ENCODE data around the gene FATE1.
"Not testable (repeated sequence)": the region's sequence is repeated elsewhere in the genome, so short reads cannot be mapped to it uniquely, and the experiment has no call there.

Gene FATE1, protein sequence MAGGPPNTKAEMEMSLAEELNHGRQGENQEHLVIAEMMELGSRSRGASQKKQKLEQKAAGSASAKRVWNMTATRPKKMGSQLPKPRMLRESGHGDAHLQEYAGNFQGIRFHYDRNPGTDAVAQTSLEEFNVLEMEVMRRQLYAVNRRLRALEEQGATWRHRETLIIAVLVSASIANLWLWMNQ

DNA sequence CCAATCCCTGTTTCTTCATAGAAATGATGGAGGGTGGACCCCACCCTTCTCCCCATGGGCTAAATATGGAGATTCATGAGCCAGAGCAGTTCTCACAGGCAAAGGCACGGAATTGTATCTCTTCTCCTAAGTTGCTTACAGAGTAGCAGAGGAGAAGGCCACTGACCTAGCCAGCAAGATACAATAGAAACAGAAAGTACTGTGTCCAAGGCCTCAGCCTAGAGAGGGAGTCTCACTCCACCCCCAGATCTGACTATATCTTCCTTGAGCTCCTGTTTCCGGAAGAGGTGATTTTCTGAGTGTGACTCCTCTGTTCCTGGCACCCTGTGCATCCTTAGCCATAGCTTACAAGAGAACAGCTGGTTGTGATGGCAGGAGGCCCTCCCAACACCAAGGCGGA, at the start of gene FATE1:
FATE1 (plus strand) TSS at position 284 of the 400 bp plus-strand sequence; CDS start at position 369, 85 bp downstream.
- DNase-seq = no peak

DNA sequence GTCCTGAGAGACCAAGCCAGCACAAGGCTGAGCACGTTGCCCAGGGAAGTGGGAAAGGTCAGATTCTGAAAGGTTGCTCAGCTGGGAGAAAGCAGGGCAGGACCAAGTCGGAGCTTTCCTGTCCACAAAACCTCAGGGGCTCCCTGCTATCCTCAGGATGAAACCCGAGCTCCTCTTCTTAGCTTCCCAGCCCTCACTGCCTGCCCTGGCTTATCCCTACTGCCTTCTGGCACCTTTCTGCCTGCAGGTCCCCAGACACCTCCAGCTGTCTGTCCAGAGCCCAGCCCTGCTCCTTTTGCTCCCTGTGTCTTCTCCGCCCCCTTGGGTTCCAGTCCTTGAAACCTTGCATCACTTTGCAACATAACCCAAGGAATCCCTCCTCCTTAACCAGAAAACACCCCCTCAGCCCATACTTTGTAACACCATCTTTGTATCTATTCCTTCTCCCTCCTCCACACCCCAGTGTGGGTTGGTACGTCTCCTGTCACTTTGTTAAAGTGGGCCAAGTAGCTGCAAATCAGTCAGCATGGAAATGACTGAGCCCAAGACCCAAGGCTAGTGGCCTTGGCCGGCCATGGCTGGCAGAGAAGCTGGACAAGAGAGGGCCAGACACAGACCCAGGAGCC, 40.6 kb upstream of the FATE1 start:
- no peak for DNase-seq

DNA sequence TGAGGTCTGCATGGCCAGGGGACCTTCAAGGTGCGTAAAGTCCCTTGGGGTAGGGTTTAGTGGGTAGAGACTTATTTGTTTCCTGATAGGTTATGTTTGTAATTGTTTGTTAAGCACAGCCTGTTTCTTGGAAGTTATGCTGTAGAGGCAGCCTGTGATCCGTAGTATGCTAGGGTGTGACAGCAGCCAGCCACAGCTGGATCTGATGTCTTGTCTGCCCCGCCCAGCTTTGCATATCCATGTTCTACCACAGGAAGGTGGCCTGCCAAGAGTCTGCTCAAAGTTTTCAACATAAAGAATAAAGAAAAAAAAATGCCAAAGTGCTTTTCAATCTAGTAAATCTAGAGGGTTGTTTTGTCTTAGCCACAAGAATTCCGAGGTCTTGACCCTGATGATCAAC, 39.6 kb upstream of the FATE1 start:
- no peak for DNase-seq

DNA sequence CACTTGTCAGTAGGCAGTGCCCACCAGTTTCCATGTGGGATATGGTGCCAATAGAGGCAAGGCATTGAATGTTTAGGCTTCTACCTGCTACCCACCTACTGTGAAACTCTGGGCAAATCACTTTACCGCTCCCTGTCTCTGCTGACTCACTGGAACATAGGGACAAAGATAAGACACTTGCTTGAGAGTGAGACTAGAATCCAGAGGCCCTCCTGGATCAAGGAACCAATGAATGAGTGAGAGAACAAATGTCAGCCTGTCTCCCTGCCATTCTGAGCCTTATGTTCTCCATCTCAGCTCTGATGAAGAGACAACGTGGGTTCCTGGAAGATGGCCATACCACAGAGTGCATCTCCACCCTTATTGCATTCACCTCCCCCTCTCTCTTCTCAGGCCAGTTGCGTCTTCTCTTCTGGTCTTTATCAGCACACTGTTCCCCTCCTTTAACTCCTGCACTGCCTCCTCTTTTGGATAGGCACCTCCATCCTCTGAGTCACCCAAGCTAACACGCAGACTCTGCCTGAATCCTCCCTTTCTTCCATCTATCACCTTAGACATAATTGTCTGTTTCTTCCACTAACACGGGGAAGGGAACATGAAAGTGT, 35.9 kb upstream of the FATE1 start:
- DNase-seq = no peak

DNA sequence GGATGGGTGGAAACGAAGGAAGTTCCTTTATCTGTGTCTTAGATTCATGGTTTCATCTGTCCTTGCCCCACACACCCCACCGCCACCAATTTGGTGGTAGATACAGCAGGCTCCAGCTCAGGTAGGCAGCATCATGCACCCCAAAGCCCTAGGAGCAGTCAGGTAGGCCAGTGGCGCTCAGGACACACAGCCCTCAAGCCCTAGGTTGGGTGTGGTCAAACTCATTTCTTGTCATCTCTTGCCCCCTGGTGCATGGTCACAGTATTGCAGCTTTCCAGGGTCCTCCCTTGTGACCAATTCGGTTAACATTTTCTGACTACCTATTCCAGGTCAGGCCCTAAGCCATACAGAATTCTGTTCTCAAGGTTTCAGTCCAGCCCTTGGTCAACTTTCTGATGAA, 35.0 kb upstream of the FATE1 start:
- DNase-seq = peak; percentile 41

DNA sequence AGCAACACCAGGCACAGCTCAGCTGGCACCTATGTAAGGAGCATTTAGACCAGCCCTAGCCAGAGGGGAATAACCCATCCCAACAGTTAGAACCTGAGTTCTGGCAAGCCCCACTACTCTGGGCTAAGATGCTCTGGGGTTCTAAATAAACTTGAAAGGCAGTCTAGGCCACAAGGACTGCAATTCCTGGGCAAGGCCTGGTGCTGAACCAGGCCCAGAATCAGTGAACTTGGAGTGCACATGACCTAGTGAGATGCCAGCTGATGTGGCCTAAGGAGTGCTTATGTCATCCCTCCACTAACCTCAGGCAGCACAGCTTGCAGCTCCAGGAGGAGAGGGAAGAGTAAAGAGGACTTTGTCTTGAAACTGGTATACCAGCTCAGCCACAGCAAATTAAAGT, 28.2 kb upstream of the FATE1 start:
- DNase-seq = no peak

DNA sequence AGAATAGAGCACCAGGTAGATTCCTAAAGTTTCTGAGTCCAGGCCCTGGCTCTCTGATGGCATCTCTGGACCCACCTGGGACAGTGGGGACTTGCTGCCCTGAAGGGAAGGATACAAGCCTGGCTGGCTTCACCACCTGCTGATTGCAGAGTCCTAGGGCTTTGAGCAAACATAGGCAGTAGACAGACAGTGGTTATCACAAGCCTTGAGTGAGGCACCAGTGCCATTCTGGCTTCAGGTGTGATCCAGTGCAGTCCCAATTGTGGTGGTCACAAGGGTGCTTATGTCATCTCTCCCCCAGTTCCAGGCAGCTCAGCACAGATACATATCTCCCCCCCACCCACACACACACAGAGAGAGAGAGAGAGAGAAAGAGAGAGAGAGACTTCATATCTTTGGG, 27.1 kb upstream of the FATE1 start:
- DNase-seq = no peak

DNA sequence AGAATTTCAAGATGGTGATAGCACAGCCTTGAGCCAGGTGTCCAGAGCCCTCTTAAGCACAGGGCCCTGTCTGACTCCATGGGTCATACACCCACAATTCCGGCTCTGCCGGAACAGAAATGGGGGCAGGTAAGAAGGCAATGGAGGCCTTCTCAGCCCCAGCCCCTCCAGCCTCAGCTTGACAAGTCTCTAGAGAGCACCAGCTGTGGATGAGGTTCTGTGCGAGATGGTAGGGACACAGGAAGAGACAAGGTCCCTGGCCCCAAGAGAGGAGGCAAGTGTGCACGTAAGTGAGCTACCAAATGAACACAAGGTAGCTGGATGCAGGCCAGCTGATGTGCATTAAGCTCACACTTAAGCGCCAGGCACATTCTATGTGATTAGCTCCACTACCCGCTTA, 23.0 kb upstream of the FATE1 start:
- DNase-seq = no peak

DNA sequence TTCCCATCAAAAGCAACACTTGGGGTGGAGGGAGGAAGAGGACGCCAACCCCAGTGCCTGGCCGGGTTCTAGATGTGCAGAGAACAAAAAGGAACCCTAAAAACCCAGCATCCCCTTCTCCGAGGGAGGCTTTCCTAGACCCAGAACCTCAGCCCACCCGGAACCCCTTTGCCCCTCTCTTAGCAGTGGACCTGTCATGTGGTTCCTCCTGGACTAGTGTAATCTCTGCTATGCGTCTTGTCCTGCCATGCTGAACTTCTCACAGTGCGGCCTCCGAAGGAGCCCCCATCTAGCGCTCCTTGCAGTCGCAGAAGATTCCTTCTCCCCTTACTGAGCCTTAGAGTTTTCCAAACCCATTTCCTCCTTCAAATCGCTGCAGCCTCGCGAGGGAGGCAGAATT, 21.7 kb upstream of the FATE1 start:
- DNase-seq = no peak

DNA sequence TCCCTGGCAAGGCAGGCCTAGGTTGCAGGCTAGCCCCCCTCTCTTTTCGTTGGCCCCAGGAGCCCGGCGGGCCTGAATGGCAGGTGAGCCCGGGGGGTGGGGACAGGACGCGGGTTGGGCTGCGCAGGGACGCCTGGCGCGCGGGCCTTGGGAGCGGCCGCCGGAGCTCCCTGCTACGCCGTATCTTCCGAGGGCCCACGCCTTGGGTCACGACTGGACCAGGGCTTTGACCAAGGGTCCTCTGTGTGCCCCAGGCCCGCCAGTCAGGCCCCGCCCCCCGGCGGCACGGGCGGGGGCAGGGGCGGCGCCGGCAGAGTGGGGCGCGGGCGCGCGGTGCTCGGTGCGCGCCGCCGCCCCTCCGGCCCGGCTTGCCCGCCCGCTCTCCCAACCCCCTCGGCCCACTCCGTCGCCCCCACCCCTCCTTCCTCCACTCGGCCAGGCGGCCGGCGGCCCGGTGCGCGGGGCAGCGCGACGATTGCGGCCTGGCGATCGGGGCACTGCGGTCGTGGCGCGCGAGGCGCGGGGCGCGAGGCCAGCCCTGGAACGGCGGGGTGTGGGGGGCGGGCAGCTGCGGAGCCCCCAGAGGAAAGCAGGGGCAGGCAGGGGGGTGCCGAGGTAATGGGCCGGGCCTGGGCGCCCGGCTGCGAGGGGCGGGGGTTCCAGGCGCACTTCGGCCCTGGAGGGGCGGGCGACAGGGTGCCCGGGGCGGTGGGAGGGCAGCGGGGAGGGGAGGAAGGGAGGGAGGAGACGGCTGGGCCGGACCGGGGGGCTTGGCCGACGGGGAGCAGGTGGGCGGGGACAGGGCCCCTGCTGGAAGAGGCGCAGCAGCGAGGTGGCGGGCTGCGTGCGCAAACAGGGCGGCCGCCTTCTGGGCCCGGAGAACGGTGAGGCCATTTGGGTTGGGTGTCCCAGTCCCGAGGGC, 20.9 kb upstream of the FATE1 start, which contains the start of gene PRRG3:
PRRG3 (plus strand) TSS at position 798 of the 922 bp plus-strand sequence. CDS start 3,357 bp downstream, outside the sequence.
- DNase-seq = no peak

DNA sequence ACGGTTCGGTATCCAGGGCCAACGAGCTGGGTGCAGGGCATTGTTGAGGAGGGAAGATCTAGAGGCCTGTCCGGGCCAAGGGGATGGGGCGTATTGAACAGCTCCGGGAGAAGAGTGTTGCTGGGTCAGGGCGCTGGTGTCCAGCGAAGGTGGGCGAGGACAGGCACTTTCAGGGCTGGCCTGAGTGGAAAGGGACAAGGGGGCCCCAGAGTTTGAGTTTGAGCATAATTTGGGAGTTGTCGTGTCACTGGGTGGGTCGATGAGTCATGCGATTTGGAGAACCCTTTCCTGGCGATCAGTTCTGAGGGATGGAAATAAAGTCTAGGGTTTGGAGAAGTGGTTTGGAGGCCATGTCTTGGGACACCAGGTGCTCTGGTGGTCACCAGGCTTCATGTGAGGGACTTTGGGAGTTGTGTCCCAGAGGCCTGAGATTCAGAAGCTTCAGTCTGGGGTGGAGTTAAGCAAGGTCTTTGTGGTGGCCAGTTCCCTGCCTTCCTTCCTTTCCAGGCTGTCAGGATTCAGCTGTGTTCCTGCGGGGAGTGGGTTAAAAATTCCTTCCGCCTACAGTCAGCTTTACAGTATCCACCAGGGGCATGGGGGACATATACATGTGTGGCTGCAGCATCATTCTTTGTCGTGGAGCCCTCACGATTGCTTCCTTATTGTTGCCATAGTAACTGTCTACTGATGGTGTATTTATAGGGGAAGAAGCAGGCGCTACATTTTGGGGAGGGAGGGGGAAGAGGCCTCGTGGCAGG, 20.1 kb upstream of the FATE1 start:
- DNase-seq = no peak

DNA sequence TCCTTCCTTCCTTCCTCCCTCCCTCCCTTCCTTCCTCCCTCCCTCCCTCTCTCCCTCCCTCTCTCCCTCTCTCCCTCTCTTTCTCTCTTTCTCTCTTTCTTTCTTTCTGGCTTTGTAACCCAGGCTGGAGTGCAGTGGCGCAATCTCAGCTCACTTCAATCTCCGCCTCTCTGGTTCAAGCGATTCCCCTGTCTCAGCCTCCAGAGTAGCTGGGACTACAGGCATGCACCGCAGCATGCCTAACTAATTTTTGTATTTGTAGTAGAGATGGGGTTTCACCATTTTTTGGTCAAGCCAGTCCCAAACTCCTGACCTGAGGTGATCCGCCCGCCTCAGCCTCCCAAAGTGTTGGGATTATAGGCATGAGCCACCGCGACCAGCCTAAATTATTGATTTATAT, 18.8 kb upstream of the FATE1 start:
- DNase-seq = not testable (repeated sequence)

DNA sequence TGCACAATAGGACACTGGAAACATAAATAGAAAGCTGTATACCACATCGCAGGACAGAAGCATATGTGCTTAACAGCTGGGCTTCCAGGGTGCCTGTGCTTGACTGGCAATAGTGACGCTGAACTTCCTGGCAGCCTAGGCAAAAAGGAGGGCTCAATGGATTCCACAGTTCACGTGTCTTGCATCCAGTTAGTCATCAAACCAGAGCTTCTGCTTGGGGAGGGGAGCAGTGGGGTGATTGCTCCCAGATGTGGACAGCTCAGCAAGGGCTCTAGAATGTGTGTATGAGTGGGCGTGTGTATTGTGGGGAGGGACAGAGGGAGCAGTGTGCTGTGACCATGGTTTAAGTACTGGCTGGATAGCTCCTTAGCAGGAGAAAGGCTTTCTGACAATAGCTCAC, 18.3 kb upstream of the FATE1 start:
- DNase-seq = no peak

DNA sequence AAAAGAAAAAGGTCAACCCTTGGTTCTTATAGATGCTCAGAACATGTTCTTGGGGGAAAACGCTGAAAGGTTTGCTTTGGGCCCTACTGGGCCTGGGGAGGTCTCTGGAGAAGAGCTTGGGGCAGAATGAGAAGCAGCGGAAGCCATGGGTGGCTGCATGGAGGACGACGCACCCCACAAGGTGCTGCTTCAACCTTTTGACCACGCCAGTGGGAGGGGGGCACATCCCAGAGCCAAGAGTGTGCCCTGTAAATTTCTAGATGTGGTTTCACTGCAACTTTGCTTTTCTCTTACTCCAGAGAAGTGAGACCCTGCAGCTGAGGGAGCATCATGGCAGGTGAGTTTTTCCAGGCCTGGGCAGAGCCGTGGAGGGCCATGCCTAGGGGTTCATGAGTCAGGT, 17.4 kb upstream of the FATE1 start:
- no peak for DNase-seq

DNA sequence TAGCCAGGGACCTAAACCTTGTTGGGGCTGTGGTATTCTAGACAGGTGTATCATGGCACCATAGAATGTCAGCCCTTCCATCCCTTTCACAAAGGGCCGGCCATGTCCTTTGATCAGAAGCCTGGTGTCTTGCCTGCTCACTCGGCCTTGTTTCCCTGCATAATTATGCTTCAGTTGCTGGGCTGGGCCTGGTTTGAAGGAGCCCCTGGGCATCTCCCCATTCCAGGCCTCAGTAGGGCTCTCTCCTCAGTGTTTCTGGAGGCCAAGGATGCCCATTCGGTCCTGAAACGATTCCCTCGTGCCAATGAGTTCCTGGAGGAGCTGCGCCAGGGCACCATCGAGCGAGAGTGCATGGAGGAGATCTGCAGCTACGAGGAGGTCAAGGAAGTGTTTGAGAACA, 16.1 kb upstream of the FATE1 start:
- no peak for DNase-seq

DNA sequence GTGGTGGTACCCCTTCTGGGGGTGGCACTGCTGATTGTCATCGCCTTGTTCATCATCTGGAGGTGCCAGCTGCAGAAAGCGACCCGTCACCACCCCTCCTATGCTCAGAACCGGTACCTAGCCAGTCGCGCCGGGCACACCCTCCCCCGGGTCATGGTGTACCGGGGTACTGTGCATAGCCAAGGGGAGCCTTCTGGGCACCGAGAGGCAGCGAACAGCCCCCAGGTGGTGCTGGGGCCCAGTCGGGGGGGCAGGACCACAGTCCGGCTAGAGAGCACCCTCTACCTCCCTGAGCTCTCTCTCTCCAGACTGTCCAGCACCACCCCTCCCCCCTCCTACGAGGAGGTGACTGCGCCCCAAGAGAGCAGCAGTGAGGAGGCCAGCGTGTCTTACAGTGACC, 15.3 kb upstream of the FATE1 start:
- no peak for DNase-seq

DNA sequence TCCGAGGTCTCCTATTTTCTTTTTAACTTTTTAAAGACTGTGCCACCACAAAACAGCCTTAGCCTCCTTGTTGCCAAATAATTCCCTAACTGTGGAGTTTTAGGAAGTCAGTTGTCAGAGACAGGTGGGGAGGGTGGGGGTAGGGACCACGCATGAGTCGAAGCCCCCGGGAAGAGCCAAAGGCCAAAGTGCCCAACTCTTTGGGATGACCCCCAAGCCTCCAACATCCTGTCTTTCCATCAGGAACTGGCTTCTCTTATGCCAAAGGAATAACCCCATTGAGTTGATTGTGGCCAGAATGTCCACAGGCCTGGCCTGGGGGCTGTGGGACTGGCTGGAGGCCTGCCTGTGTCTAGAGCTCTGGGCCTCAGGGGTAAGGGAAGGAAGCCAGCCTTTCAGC, 14.8 kb upstream of the FATE1 start:
- DNase-seq = no peak

DNA sequence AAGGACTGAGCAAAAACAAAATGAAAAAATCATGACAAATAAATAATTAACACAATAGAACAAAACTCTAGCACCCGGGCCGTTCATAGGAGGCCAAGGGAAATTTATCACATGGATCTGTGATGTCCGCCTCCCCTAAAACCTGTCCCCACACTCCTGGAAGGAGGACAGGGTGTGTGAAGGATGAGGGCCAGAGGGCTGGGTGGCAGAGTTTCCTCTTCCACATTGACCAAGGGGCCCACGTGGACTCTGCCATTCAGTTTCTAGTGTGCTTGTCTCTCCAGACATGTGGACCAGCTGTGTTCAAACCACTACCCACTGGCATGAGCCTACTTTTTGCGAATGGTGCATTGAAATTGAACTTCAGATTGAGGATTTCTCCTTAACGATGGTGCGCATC, 14.3 kb upstream of the FATE1 start:
- no peak for DNase-seq

DNA sequence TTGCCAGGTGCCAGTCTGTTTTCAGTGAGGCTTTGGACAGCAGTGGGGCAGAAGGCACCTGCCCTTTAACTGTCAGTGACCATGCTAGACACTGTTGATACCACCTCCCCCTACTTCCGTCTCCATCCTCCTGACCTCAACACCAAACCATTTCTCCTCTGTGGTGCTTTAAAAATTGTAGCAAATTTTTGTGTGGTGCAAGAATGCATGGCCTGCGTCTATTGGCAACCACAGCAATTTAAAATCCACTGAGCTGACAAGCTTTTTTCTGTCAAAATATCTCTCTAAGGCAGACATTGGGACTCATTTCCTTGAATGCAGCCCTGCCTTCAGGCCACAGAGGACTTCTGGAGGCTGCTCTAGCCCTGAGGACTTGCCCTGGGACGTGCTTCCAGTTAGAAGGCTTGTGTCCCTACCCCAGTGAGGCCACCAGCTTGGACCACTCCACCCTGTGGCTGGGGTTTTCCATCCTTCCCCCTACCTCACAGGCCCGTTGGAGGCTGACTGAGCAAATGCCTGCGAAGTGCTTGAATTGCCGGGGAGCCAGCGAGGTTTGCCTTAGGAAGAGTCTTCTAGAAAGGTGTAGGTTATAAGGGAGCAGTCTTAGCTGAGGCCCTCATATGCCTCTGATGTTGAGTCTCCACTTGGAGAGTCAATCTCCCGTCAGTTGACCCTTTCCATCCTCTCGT, 13.7 kb upstream of the FATE1 start:
- DNase-seq = no peak

DNA sequence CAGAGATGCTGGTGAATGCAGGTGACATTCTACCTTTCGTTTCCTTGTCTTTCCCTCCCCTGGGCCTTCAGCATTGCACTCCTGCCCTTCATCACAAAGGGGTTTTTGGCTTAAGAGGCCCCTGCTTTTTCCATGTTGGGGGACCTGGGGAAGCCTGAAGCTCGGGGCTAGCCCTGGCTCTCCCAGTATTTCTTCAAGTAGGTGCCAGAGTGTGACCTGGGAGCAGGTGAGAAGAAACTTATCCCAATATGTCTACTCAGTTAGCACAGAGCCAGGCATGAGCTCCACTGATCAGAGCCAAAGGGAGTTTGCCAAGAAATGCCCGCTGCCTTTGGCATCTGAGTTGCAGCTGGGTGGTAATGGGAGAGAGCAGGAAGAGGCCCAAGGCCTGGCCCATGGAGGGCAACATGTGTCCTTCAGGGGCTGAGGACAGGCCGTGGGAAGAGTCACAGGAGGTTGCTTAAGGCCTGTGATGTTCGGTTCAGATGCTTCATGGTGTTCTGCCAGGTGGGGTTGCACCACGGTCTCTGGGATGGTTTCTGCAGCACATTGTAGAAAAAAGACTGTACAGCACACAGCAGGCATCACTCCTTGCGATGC, 13.0 kb upstream of the FATE1 start:
- DNase-seq = no peak

DNA sequence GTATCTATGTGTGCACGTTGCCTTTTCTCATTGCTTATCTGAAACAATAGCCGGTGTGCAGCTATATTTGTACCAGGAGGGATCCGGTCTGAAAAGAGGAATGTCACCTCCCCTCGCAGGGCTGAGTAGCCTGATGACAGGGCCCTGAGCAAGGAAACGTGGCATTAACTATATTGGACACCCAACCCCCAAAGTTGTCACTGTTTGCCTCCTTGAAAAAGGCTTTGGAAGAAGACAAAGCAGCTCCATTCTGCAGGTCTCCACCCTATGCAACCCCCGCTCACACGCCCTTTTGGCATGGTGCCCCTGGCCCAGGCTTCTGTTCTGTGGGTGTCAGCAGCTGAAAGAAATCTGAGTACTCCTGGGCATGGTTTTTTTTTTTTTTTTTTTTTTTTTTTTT, 12.3 kb upstream of the FATE1 start:
- no peak for DNase-seq
